Measurements from ENCODE around the gene POLDIP3.
"Not testable (repeated sequence)": the region's sequence is repeated elsewhere in the genome, so short reads cannot be mapped to it uniquely, and the experiment has no call there.

The POLDIP3 gene

GRCh38 chr22:42610186-42610585 lies 4.5 kb downstream of the POLDIP3 start:
- H3F3A ChIP-seq (ENCODE audit: insufficient read depth, low read length): peaks cover 7% of the 10 kb centered on the region; the same call in 1 of the 2 replicates
- TF ChIP-seq EZH2phosphoT487 (IDR thresholded peaks at IDR 0.05; ENCODE audit: low read length) (no peak), EZH2 (optimal IDR thresholded peaks at IDR 0.05; ENCODE audit: low read depth, low read length) (no peak)
- TF ChIP-seq, protein P1, sequence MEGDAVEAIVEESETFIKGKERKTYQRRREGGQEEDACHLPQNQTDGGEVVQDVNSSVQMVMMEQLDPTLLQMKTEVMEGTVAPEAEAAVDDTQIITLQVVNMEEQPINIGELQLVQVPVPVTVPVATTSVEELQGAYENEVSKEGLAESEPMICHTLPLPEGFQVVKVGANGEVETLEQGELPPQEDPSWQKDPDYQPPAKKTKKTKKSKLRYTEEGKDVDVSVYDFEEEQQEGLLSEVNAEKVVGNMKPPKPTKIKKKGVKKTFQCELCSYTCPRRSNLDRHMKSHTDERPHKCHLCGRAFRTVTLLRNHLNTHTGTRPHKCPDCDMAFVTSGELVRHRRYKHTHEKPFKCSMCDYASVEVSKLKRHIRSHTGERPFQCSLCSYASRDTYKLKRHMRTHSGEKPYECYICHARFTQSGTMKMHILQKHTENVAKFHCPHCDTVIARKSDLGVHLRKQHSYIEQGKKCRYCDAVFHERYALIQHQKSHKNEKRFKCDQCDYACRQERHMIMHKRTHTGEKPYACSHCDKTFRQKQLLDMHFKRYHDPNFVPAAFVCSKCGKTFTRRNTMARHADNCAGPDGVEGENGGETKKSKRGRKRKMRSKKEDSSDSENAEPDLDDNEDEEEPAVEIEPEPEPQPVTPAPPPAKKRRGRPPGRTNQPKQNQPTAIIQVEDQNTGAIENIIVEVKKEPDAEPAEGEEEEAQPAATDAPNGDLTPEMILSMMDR (IDR thresholded peaks at IDR 0.05; ENCODE audit: low read length): no peak
- DNase-seq: no peak
- H3K4me1 ChIP-seq (ENCODE audit: low read length): peaks cover 8% of the 10 kb centered on the region
- H3K36me3 ChIP-seq (replicated peaks; ENCODE audit: insufficient read depth, low read length): no peaks in the 10 kb centered on the region; the same call in 1 of the 2 replicates
- no peaks in the 10 kb centered on the region for H3K9me2 ChIP-seq (replicated peaks; ENCODE audit: insufficient read depth, low read length)
- no peak overlapping the region for H3K27ac ChIP-seq (ENCODE audit: low read length)
- no peaks in the 10 kb centered on the region for H3K27me3 ChIP-seq (replicated peaks; ENCODE audit: insufficient read depth, low read length)
- H2AFZ ChIP-seq (ENCODE audit: low read length): no peak overlapping the region
- H3K79me2 ChIP-seq (ENCODE audit: low read length): peaks cover 92% of the 10 kb centered on the region
- H3K4me3 ChIP-seq (ENCODE audit: low read length): no peak overlapping the region
- H3K4me2 ChIP-seq (ENCODE audit: low read depth, low read length): no peak overlapping the region
- H3K9ac ChIP-seq (ENCODE audit: low read length): no peak overlapping the region
- no peaks in the 10 kb centered on the region for H3K9me3 ChIP-seq (replicated peaks; ENCODE audit: insufficient read depth, low read length)
- H4K20me1 ChIP-seq (ENCODE audit: insufficient read depth, low read length): peaks cover 21% of the 10 kb centered on the region

DNA sequence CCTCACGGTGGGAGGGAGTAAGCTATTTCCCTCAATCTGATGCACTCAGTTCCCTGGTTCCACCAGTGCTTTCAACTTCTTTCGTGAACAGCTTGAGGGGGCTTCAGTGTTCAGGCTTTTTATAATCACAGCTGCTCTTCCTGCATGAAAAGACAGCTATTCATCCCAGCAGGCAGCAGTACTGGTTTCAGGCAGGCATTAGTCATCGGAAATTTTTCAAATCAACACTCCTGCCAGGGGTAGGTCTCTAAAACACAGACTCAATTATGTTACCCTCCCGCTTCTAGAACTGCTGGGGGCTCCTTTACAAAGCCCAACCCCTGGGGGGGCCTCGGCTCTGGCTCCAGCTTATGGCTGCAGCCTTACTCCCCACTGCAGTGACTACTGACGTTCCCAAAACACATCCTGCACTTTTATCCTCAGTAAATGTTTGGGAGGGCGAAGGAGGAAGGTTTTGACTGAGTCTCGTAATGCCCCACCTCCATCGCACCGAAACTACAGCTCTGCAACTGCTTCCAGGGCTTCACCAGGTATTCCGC lies 5.8 kb downstream of the POLDIP3 start:
- Histone ChIP-seq H3K9me3 (replicated peaks; ENCODE audit: insufficient read depth, low read length) (no peaks in the 10 kb centered on the region), H3K9ac (ENCODE audit: low read length) (no peak overlapping the region), H3K36me3 (replicated peaks; ENCODE audit: insufficient read depth, low read length) (no peaks in the 10 kb centered on the region; the same call in 1 of the 2 replicates), H3K27me3 (replicated peaks; ENCODE audit: insufficient read depth, low read length) (no peaks in the 10 kb centered on the region), H3K4me3 (ENCODE audit: low read length) (no peak overlapping the region), H4K20me1 (ENCODE audit: insufficient read depth, low read length) (peaks cover 28% of the 10 kb centered on the region), H3K27ac (ENCODE audit: low read length) (no peak overlapping the region), H2AFZ (ENCODE audit: low read length) (no peak overlapping the region), H3K4me1 (ENCODE audit: low read length) (peaks cover 8% of the 10 kb centered on the region), H3K4me2 (ENCODE audit: low read depth, low read length) (no peak overlapping the region), H3K79me2 (ENCODE audit: low read length) (peaks cover 100% of the 10 kb centered on the region), H3K9me2 (replicated peaks; ENCODE audit: insufficient read depth, low read length) (no peaks in the 10 kb centered on the region), H3F3A (ENCODE audit: insufficient read depth, low read length) (peaks cover under 1% of the 10 kb centered on the region; the same call in 1 of the 2 replicates)
- TF ChIP-seq, protein P1 (IDR thresholded peaks at IDR 0.05; ENCODE audit: low read length): no peak
- TF ChIP-seq EZH2 (optimal IDR thresholded peaks at IDR 0.05; ENCODE audit: low read depth, low read length): no peak
- TF ChIP-seq EZH2phosphoT487 (IDR thresholded peaks at IDR 0.05; ENCODE audit: low read length): no peak
- no peak for DNase-seq

GRCh38 chr22:42608136-42608822 lies 6.4 kb downstream of the POLDIP3 start:
- Histone ChIP-seq H3K27me3 (replicated peaks; ENCODE audit: insufficient read depth, low read length) (no peaks in the 10 kb centered on the region), H3K9me2 (replicated peaks; ENCODE audit: insufficient read depth, low read length) (no peaks in the 10 kb centered on the region), H3K4me3 (ENCODE audit: low read length) (no peak overlapping the region), H3K9ac (ENCODE audit: low read length) (no peak overlapping the region), H3K36me3 (replicated peaks; ENCODE audit: insufficient read depth, low read length) (no peaks in the 10 kb centered on the region; the same call in 1 of the 2 replicates), H4K20me1 (ENCODE audit: insufficient read depth, low read length) (peaks cover 29% of the 10 kb centered on the region), H3K9me3 (replicated peaks; ENCODE audit: insufficient read depth, low read length) (no peaks in the 10 kb centered on the region), H3K4me2 (ENCODE audit: low read depth, low read length) (no peak overlapping the region), H3F3A (ENCODE audit: insufficient read depth, low read length) (no peaks in the 10 kb centered on the region), H3K27ac (ENCODE audit: low read length) (no peak overlapping the region), H2AFZ (ENCODE audit: low read length) (no peak overlapping the region), H3K79me2 (ENCODE audit: low read length) (peaks cover 100% of the 10 kb centered on the region), H3K4me1 (ENCODE audit: low read length) (peaks cover 7% of the 10 kb centered on the region)
- no peak for DNase-seq
- TF ChIP-seq EZH2phosphoT487 (IDR thresholded peaks at IDR 0.05; ENCODE audit: low read length): no peak
- TF ChIP-seq, protein P1 (IDR thresholded peaks at IDR 0.05; ENCODE audit: low read length): no peak
- no peak for TF ChIP-seq EZH2 (optimal IDR thresholded peaks at IDR 0.05; ENCODE audit: low read depth, low read length)

DNA sequence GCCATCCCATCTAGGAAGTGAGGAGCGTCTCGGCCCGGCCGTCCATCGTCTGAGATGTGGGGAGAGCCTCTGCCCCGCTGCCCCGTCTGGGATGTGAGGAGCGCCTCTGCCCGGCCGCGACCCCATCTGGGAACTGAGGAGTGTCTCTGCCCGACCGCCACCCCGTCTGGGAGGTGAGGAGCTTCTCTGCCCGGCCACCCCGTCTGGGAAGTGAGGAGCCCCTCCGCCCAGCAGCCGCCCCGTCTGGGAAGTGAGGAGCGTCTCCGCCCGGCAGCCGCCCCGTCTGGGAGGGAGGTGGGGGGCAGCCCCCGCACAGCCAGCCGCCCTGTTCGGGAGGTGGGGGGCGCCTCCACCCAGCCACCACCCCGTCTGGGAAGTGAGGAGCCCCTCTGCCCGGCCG lies 7.0 kb downstream of the POLDIP3 start:
- H3K36me3 ChIP-seq (replicated peaks; ENCODE audit: insufficient read depth, low read length); H3K4me2 ChIP-seq (ENCODE audit: low read depth, low read length); H3K9me3 ChIP-seq (replicated peaks; ENCODE audit: insufficient read depth, low read length); H3K4me1 ChIP-seq (ENCODE audit: low read length); H3K4me3 ChIP-seq (ENCODE audit: low read length); H3F3A ChIP-seq (ENCODE audit: insufficient read depth, low read length); H3K27ac ChIP-seq (ENCODE audit: low read length); H3K9me2 ChIP-seq (replicated peaks; ENCODE audit: insufficient read depth, low read length); DNase-seq; H3K9ac ChIP-seq (ENCODE audit: low read length); H2AFZ ChIP-seq (ENCODE audit: low read length); H3K27me3 ChIP-seq (replicated peaks; ENCODE audit: insufficient read depth, low read length): not testable (repeated sequence)
- peaks cover 100% of the 10 kb centered on the region for H3K79me2 ChIP-seq (ENCODE audit: low read length)
- H4K20me1 ChIP-seq (ENCODE audit: insufficient read depth, low read length): peaks cover 29% of the 10 kb centered on the region

Data from MM.1S (cell line).